ENCODE measurements around the gene ARHGEF39. TPM values are rescaled to one million over a fixed set of nuclear protein-coding genes. Genes with fewer than 3 reads are reported as not detected.
A peak's percentile ranks its signal among the peaks of the same experiment; 100 is the strongest.

The ARHGEF39 gene
- total and polyA plus RNA-seq, 10 of the 15 experiments (the other 5 are each of a cell fraction or from before 2014, with no cell fraction given) = 2.0 to 28.9 (median 13.2) TPM

GRCh38 chr9:35627575-35627974, 37.4 kb downstream of the ARHGEF39 start:
- H3K4me3 ChIP-seq = no peak overlapping the region
- FAIRE-seq = no peak
- H3K9ac ChIP-seq (ENCODE audit: control insufficient read depth, insufficient read depth, low read length) = no peak overlapping the region
- no peak overlapping the region; the same call in 1 of the 2 replicates for H2AFZ ChIP-seq (ENCODE audit: control insufficient read depth, low read depth, low read length)
- no peaks in the 10 kb centered on the region for H3K9me3 ChIP-seq (replicated peaks; ENCODE audit: control insufficient read depth, insufficient read depth, low read length)
- intact Hi-C loops (cut with micrococcal nuclease; ENCODE audit: unreplicated experiment) (no loop called here), in situ Hi-C loops (cut with MboI) (no loop called here)
- peak overlapping the region; percentile 28 for H3K4me2 ChIP-seq (ENCODE audit: control insufficient read depth, insufficient read depth)
- no peaks in the 10 kb centered on the region for H3K27me3 ChIP-seq (replicated peaks in 1 of 2; ENCODE audit: control insufficient read depth in 2 of 2, insufficient read depth in 2 of 2, low read length in 1 of 2)
- ChIA-PET POLR2A (interaction anchor here (0.6 to 0.8 kb wide), 2 partner anchors 13 to 105 kb away, joined by 3 to 7 read pairs; partner anchors contain the start of genes CREB3 and TLN1), CTCF (interaction anchor here (1.1 to 3.5 kb wide), 2 partner anchors 16 to 99 kb away, joined by 3 to 15 read pairs; no protein-coding TSS in a partner anchor), RAD21 (ENCODE audit: unreplicated experiment) (interaction anchor here (1.3 kb wide), 1 partner anchor 19 kb away, joined by 3 read pairs; no protein-coding TSS in a partner anchor), SMC1A (ENCODE audit: uncharacterized antibody, unreplicated experiment) (interaction anchor here (1.2 to 1.7 kb wide), 2 partner anchors 9 to 22 kb away, joined by 3 to 5 read pairs; no protein-coding TSS in a partner anchor)
- BruUV-seq (replicated peaks) = no TSS peak
- WGBS (ENCODE audit: insufficient coverage, insufficient replicate concordance, low lambda C conversion rate, missing lambda C conversion rate) = 18% methylated on average over 2 of the region's 2 CpGs
- H3K4me1 ChIP-seq (ENCODE audit: control insufficient read depth, insufficient read depth, low read length) = peaks cover 13% of the 10 kb centered on the region
- no peak for DNase-seq (ENCODE audit: low read depth, low spot score)
- no peaks in the 10 kb centered on the region for H4K20me1 ChIP-seq (ENCODE audit: control insufficient read depth, insufficient read depth)
- peak; percentile 28; the same call in 1 of the 2 replicates for TF ChIP-seq RUNX3 (IDR thresholded peaks at IDR 0.05; ENCODE audit: low read length)
- TF ChIP-seq ZBED1 (IDR thresholded peaks at IDR 0.05; ENCODE audit: borderline replicate concordance) = no peak
- no peaks in the 10 kb centered on the region for H3K36me3 ChIP-seq (ENCODE audit: control insufficient read depth in 2 of 2, insufficient read depth in 2 of 2, low read length in 1 of 2)
- H3K79me2 ChIP-seq (ENCODE audit: control insufficient read depth, insufficient read depth, low read length) = no peaks in the 10 kb centered on the region
- ATAC-seq = peak; percentile 46
- no peak overlapping the region for H3K27ac ChIP-seq (ENCODE audit: control insufficient read depth, insufficient read depth)

GRCh38 chr9:35619800-35620158, 45.2 kb downstream of the ARHGEF39 start:
- in situ Hi-C loops (cut with MboI) (no loop called here), intact Hi-C loops (cut with micrococcal nuclease; ENCODE audit: unreplicated experiment) (no loop called here)
- DNase-seq (ENCODE audit: low read depth, low spot score) = peak; percentile 55
- Histone ChIP-seq H3K79me2 (ENCODE audit: control insufficient read depth, insufficient read depth, low read length) (no peaks in the 10 kb centered on the region; the same call in 1 of the 2 replicates), H3K27me3 (replicated peaks in 1 of 2; ENCODE audit: control insufficient read depth in 2 of 2, insufficient read depth in 2 of 2, low read length in 1 of 2) (no peaks in the 10 kb centered on the region; a peak in 1 of 4 replicates), H4K20me1 (ENCODE audit: control insufficient read depth, insufficient read depth) (no peaks in the 10 kb centered on the region), H3K27ac (ENCODE audit: control insufficient read depth, insufficient read depth) (peak overlapping the region; percentile 57), H3K4me2 (ENCODE audit: control insufficient read depth, insufficient read depth) (peak overlapping the region; percentile 92), H3K9ac (ENCODE audit: control insufficient read depth, insufficient read depth, low read length) (peak overlapping the region; percentile 46), H3K4me1 (ENCODE audit: control insufficient read depth, insufficient read depth, low read length) (peaks cover 44% of the 10 kb centered on the region), H2AFZ (ENCODE audit: control insufficient read depth, low read depth, low read length) (peak overlapping the region; percentile 62), H3K4me3 (no peak overlapping the region), H3K36me3 (ENCODE audit: control insufficient read depth in 2 of 2, insufficient read depth in 2 of 2, low read length in 1 of 2) (no peaks in the 10 kb centered on the region), H3K9me3 (replicated peaks; ENCODE audit: control insufficient read depth, insufficient read depth, low read length) (no peaks in the 10 kb centered on the region)
- CTCF ChIA-PET = interaction anchor here (0.6 to 9.0 kb wide), 17 partner anchors 9 to 637 kb away, joined by 3 to 101 read pairs (median 7); partner anchors contain the start of genes ARHGEF39, CREB3, SIT1 and TESK1
- no TSS peak for BruUV-seq (replicated peaks)
- RAD21 ChIA-PET (ENCODE audit: unreplicated experiment) = interaction anchor here (0.5 to 3.5 kb wide), 20 partner anchors 9 to 1802 kb away, joined by 3 to 47 read pairs (median 5); partner anchors contain the start of genes ARHGEF39, CCDC107, CREB3 and RMRP
- ATAC-seq = peak; percentile 54
- SMC1A ChIA-PET (ENCODE audit: uncharacterized antibody, unreplicated experiment) = interaction anchor here (1.1 to 3.0 kb wide), 15 partner anchors 8 to 129 kb away, joined by 3 to 36 read pairs (median 9); partner anchors contain the start of genes CCDC107, CREB3, RMRP and SIT1
- 3% methylated on average over 2 of the region's 2 CpGs for WGBS (ENCODE audit: insufficient coverage, insufficient replicate concordance, low lambda C conversion rate, missing lambda C conversion rate)
- FAIRE-seq = no peak
- POLR2A ChIA-PET = interaction anchor here (0.6 to 6.6 kb wide), 14 partner anchors 13 to 209 kb away, joined by 3 to 85 read pairs (median 7); partner anchors contain the start of genes ARHGEF39, CCDC107, CREB3 and FAM221B
- TF ChIP-seq YBX1 (IDR thresholded peaks at IDR 0.05) (no peak), JUNB (IDR thresholded peaks at IDR 0.05) (no peak), PML (IDR thresholded peaks at IDR 0.05; ENCODE audit: low read length) (no peak), RAD51 (IDR thresholded peaks at IDR 0.05) (0 out of 2 replicates have a peak, but pooled peaks have one; percentile 2), MEF2A (IDR thresholded peaks at IDR 0.05; ENCODE audit: insufficient read depth, low read depth, low read length) (0 out of 2 replicates have a peak, but pooled peaks have one; percentile 40), SPI1 (IDR thresholded peaks at IDR 0.05; ENCODE audit: borderline replicate concordance, insufficient read depth, low read depth, low read length) (no peak), CBFB (IDR thresholded peaks at IDR 0.05; ENCODE audit: low read depth) (no peak), TCF3 (IDR thresholded peaks at IDR 0.05; ENCODE audit: borderline replicate concordance, insufficient read depth, low read depth, low read length) (peak; percentile 40; the same call in 1 of the 2 replicates), ZBED1 (IDR thresholded peaks at IDR 0.05; ENCODE audit: borderline replicate concordance) (peak; percentile 36; the same call in 1 of the 2 replicates), EGR1 (IDR thresholded peaks at IDR 0.05; ENCODE audit: borderline replicate concordance in 1 of 2, low read depth in 2 of 2, low read length in 2 of 2) (peak in 1 of 2 experiments; percentile 90; a peak in 2 of 3 replicates), BCL11A (IDR thresholded peaks at IDR 0.05; ENCODE audit: low read depth, low read length) (peak; percentile 68), TCF12 (IDR thresholded peaks at IDR 0.05; ENCODE audit: low read depth, low read length) (peak; percentile 78), EED (IDR thresholded peaks at IDR 0.05; ENCODE audit: low read depth) (peak; percentile 27; the same call in 1 of the 2 replicates), RELB (IDR thresholded peaks at IDR 0.05; ENCODE audit: low read depth) (no peak), BRCA1 (IDR thresholded peaks at IDR 0.05; ENCODE audit: low read depth, low read length) (no peak), SP1 (IDR thresholded peaks at IDR 0.05; ENCODE audit: low read depth, low read length) (peak; percentile 7)
